K562 (cell line): ENCODE measurements around the gene KCNJ14.

Experiments used
- EP300 ChIP-seq: IDR thresholded peaks from 2 replicates; pipeline ENCODE4 v1.6.1; 2012; ENCODE audit warnings: low read length, improper control_type of control experiment
- MAFG ChIP-seq: fragments of 450-650 bp; conservative IDR thresholded peaks from 2 replicates; pipeline ENCODE4 v1.6.1; 2016; ENCODE audit warnings: missing genetic modification characterization, missing compliant biosample characterization
- MECOM ChIP-seq: fragments of 250-450 bp; sonication (Bioruptor Pico); IDR thresholded peaks from 2 replicates; pipeline ENCODE4 v1.8.0; 2022; ENCODE audit warnings: inconsistent platforms
- NR3C1 ChIP-seq: sonication (generic); formaldehyde crosslinking; IDR thresholded peaks from 2 replicates; pipeline ENCODE4 v1.8.1; 2022; ENCODE audit warnings: missing genetic modification reagents
- POLR2AphosphoS5 ChIP-seq: IDR thresholded peaks from 2 replicates; pipeline ENCODE4 v1.6.1; 2011; ENCODE audit warnings: mild to moderate bottlenecking, low read depth, low read length, moderate library complexity; ENCODE audit not compliant: control insufficient read depth, insufficient read depth
- PRMT5 ChIP-seq: sonication (generic); formaldehyde crosslinking; IDR thresholded peaks from 2 replicates; pipeline ENCODE4 v1.5.0; 2020; ENCODE audit warnings: missing genetic modification reagents
- PRPF4 ChIP-seq: fragments of 200-400 bp; formaldehyde crosslinking; IDR thresholded peaks from one replicate; pipeline ENCODE4 v1.6.1; 2017; ENCODE audit warnings: low read length, low read depth, mild to moderate bottlenecking; ENCODE audit not compliant: insufficient read depth, poor library complexity, severe bottlenecking
- TAF1 ChIP-seq: IDR thresholded peaks from 2 replicates; pipeline ENCODE4 v1.6.1; 2011; ENCODE audit warnings: mild to moderate bottlenecking, low read length, moderate library complexity; ENCODE audit not compliant: insufficient read depth, control insufficient read depth, severe bottlenecking; ENCODE audit errors: extremely low read depth
- YY1 ChIP-seq, 3 experiments: IDR thresholded peaks; 2 replicates each; pipeline ENCODE4 v1.6.1; 2011; ENCODE audit warnings: low read length in 2 of 3, mild to moderate bottlenecking in 2 of 3, moderate library complexity in 2 of 3, borderline replicate concordance in 1 of 3, control low read depth in 1 of 3, low read depth in 1 of 3; ENCODE audit not compliant: insufficient read depth in 3 of 3, insufficient replicate concordance in 2 of 3, control insufficient read depth in 1 of 3, insufficient read length in 1 of 3; ENCODE audit errors: extremely low read depth in 1 of 3
- TF ChIP-seq, protein P1 (sequence below), 3 experiments: IDR thresholded peaks in 2 of 3; conservative IDR thresholded peaks in 1 of 3; 2 replicates each; pipeline ENCODE4 v1.5.1; 2011 to 2012; ENCODE audit warnings: low read length in 3 of 3, mild to moderate bottlenecking in 3 of 3, control low read depth in 2 of 3, improper control_type of control experiment in 1 of 3, inconsistent platforms in 1 of 3, low read depth in 1 of 3, mixed read lengths in 1 of 3, moderate library complexity in 1 of 3; ENCODE audit not compliant: insufficient read depth in 2 of 3
- TF ChIP-seq, protein P2 (sequence below), 2 experiments: fragments of 450-650 bp in 1 of 2; sonication (generic) in 1 of 2; formaldehyde crosslinking in 1 of 2; IDR thresholded peaks in 1 of 2; conservative IDR thresholded peaks in 1 of 2; 2 replicates each; pipeline versions ENCODE4 v1.6.1 to v1.8.1; 2016 to 2023; ENCODE audit warnings: mild to moderate bottlenecking in 2 of 2, moderate library complexity in 2 of 2, inconsistent platforms in 1 of 2, missing genetic modification reagents in 1 of 2

- TF ChIP-seq, protein P1, sequence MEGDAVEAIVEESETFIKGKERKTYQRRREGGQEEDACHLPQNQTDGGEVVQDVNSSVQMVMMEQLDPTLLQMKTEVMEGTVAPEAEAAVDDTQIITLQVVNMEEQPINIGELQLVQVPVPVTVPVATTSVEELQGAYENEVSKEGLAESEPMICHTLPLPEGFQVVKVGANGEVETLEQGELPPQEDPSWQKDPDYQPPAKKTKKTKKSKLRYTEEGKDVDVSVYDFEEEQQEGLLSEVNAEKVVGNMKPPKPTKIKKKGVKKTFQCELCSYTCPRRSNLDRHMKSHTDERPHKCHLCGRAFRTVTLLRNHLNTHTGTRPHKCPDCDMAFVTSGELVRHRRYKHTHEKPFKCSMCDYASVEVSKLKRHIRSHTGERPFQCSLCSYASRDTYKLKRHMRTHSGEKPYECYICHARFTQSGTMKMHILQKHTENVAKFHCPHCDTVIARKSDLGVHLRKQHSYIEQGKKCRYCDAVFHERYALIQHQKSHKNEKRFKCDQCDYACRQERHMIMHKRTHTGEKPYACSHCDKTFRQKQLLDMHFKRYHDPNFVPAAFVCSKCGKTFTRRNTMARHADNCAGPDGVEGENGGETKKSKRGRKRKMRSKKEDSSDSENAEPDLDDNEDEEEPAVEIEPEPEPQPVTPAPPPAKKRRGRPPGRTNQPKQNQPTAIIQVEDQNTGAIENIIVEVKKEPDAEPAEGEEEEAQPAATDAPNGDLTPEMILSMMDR (IDR thresholded peaks at IDR 0.05 in 2 of 3, conservative IDR thresholded peaks at IDR 0.05 in 1 of 3; ENCODE audit: insufficient read depth in 2 of 3, low read depth in 1 of 3, low read length in 3 of 3) = no peak
- no peak for TF ChIP-seq MECOM (CRISPR knock-in tag)
- TF ChIP-seq YY1 (IDR thresholded peaks at IDR 0.05; ENCODE audit: borderline replicate concordance in 1 of 3, control insufficient read depth in 1 of 3, extremely low read depth in 1 of 3, insufficient read depth in 3 of 3, insufficient read length in 1 of 3, insufficient replicate concordance in 2 of 3, low read depth in 1 of 3, low read length in 2 of 3) = no peak
- TF ChIP-seq POLR2AphosphoS5 = no peak
- no peak for TF ChIP-seq MAFG (tag)
- TF ChIP-seq PRMT5 (CRISPR knock-in tag) = no peak
- TF ChIP-seq, protein P2, sequence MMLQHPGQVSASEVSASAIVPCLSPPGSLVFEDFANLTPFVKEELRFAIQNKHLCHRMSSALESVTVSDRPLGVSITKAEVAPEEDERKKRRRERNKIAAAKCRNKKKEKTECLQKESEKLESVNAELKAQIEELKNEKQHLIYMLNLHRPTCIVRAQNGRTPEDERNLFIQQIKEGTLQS (IDR thresholded peaks at IDR 0.05) = no peak
- TF ChIP-seq, protein P2 (CRISPR knock-in tag; conservative IDR thresholded peaks at IDR 0.05) = no peak
- no peak for TF ChIP-seq PRPF4
- no peak for TF ChIP-seq EP300
- TF ChIP-seq NR3C1 = no peak
- TF ChIP-seq TAF1 = no peak
Measured at GRCh38 chr19:48502350-48503018, 47.1 kb downstream of the KCNJ14 start.
